OCI-LY3 (cell line): ENCODE results near the gene GUCY1A2.

Source experiments
- H2AFZ ChIP-seq: fragments of 200-600, 300-600 bp; shearing (Covaris generic); 2 replicates; pipeline ENCODE4 v1.6.0; 2014; ENCODE audit warnings: antibody characterized with exemption, low read depth, low read length
- H3K27ac ChIP-seq: fragments of 200-600, 300-600 bp; sonication (generic); 2 replicates; pipeline ENCODE4 v1.5.1; 2014; ENCODE audit warnings: mild to moderate bottlenecking, low read length, moderate library complexity, mixed read lengths
- H3K27me3 ChIP-seq: fragments of 200-600, 300-600 bp; sonication (generic); 2 replicates; pipeline ENCODE4 v1.6.1; 2014; ENCODE audit warnings: low read depth, low read length, mixed read lengths
- H3K36me3 ChIP-seq: fragments of 200-600, 300-600 bp; sonication (generic); replicated peaks from 2 replicates; pipeline ENCODE3; 2014; ENCODE audit warnings: low read depth, low read length, mixed read lengths
- H3K4me1 ChIP-seq: fragments of 300-600, 200-600 bp; sonication (generic); 2 replicates; pipeline ENCODE4 v1.6.1; 2014; ENCODE audit warnings: low read length, mixed read lengths
- H3K4me2 ChIP-seq: fragments of 200-600, 300-600 bp; sonication (generic); 2 replicates; pipeline ENCODE4 v1.6.1; 2014; ENCODE audit warnings: low read length, mixed read lengths
- H3K4me3 ChIP-seq: fragments of 300-600, 200-600 bp; sonication (generic); 2 replicates; pipeline ENCODE4 v1.5.1; 2014; ENCODE audit warnings: antibody characterized with exemption, mild to moderate bottlenecking, low read length, moderate library complexity
- H3K79me2 ChIP-seq: fragments of 300-600, 200-600 bp; shearing (Covaris generic); 2 replicates; pipeline ENCODE4 v1.6.1; 2014; ENCODE audit warnings: mild to moderate bottlenecking, low read length, mixed read lengths
- H3K9ac ChIP-seq: fragments of 300-600, 200-600 bp; shearing (Covaris generic); 2 replicates; pipeline ENCODE4 v1.6.0; 2014; ENCODE audit warnings: mild to moderate bottlenecking, low read length, moderate library complexity
- H3K9me3 ChIP-seq: fragments of 200-600, 300-600 bp; shearing (Covaris generic); 2 replicates; pipeline ENCODE4 v1.6.1; 2014; ENCODE audit warnings: low read length, mixed read lengths; ENCODE audit not compliant: insufficient read depth
- H4K20me1 ChIP-seq: fragments of 200-600, 300-600 bp; sonication (generic); 2 replicates; pipeline ENCODE4 v1.6.1; 2016; ENCODE audit warnings: low read length, mixed read lengths; ENCODE audit not compliant: insufficient read depth
- CTCF ChIP-seq: fragments of 200-600, 300-600 bp; sonication (generic); IDR thresholded peaks from 2 replicates; pipeline ENCODE4 v1.5.1; 2014; ENCODE audit warnings: antibody characterized with exemption, low read length, low read depth
- EZH2phosphoT487 ChIP-seq: fragments of 200-600 bp; shearing (Covaris generic); IDR thresholded peaks from 2 replicates; pipeline ENCODE4 v1.6.1; 2018; ENCODE audit warnings: antibody characterized with exemption, mixed run types, low read depth

Gene GUCY1A2

DNA sequence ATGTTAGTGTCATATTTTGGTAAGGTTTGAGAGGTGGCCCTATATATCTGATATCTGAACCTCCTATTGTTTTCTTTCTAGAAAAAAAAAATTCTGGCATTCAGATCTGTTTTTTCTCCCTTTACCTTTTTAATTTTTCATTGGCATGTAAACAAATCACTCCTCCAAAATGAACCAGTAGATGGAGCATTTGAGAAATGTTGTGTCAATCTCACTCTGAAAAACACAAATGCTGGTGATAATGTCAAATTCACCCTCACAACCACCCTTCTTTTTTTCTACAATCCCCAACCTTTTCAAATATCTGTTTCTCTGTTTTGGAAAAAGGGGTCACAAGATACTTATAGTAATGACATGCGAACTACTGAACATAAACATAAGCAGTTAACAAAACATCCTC, 9.1 kb downstream of the GUCY1A2 start:
- TF ChIP-seq EZH2phosphoT487 (no peak), CTCF (no peak)
- H3K27me3 ChIP-seq = no peaks in the 10 kb centered on the region

GRCh38 chr11:107006076-107006833, 12.0 kb downstream of the GUCY1A2 start:
- Histone ChIP-seq H4K20me1 (no peaks in the 10 kb centered on the region), H3K4me2 (no peak overlapping the region), H3K27me3 (no peaks in the 10 kb centered on the region), H2AFZ (no peak overlapping the region), H3K4me3 (no peak overlapping the region), H3K27ac (no peak overlapping the region), H3K4me1 (no peaks in the 10 kb centered on the region), H3K9me3 (no peaks in the 10 kb centered on the region), H3K36me3 (no peaks in the 10 kb centered on the region), H3K9ac (no peak overlapping the region), H3K79me2 (no peaks in the 10 kb centered on the region)
- TF ChIP-seq CTCF (no peak), EZH2phosphoT487 (no peak)

More for the DNA sequence above, 9.1 kb downstream of the GUCY1A2 start:
- no peak overlapping the region for H3K4me3 ChIP-seq
- no peak overlapping the region for H2AFZ ChIP-seq
- no peaks in the 10 kb centered on the region for H3K36me3 ChIP-seq
- no peak overlapping the region for H3K4me2 ChIP-seq
- H3K4me1 ChIP-seq = no peaks in the 10 kb centered on the region
- no peaks in the 10 kb centered on the region for H4K20me1 ChIP-seq
- no peaks in the 10 kb centered on the region for H3K79me2 ChIP-seq
- H3K9ac ChIP-seq = no peak overlapping the region
- no peaks in the 10 kb centered on the region for H3K9me3 ChIP-seq
- H3K27ac ChIP-seq = no peak overlapping the region

- Histone ChIP-seq H3K79me2 (no peaks in the 10 kb centered on the region), H4K20me1 (no peaks in the 10 kb centered on the region)
Measured at GRCh38 chr11:106999196-106999595, 19.1 kb downstream of the GUCY1A2 start.

GRCh38 chr11:106998916-106999188, 19.4 kb downstream of the GUCY1A2 start:
- Histone ChIP-seq H3K4me2 (no peak overlapping the region), H4K20me1 (no peaks in the 10 kb centered on the region), H3K9me3 (no peaks in the 10 kb centered on the region), H3K79me2 (no peaks in the 10 kb centered on the region), H3K27ac (no peak overlapping the region), H3K4me3 (no peak overlapping the region), H3K27me3 (no peaks in the 10 kb centered on the region), H2AFZ (no peak overlapping the region), H3K9ac (no peak overlapping the region), H3K4me1 (no peaks in the 10 kb centered on the region), H3K36me3 (no peaks in the 10 kb centered on the region)
- TF ChIP-seq CTCF (no peak), EZH2phosphoT487 (no peak)

More at GRCh38 chr11:106999196-106999595, 19.1 kb downstream of the GUCY1A2 start:
- Histone ChIP-seq H3K27me3 (no peaks in the 10 kb centered on the region), H3K4me1 (no peaks in the 10 kb centered on the region), H3K4me3 (no peak overlapping the region), H3K9ac (no peak overlapping the region), H3K36me3 (no peaks in the 10 kb centered on the region), H2AFZ (no peak overlapping the region), H3K4me2 (no peak overlapping the region), H3K9me3 (no peaks in the 10 kb centered on the region), H3K27ac (no peak overlapping the region)
- no peak for TF ChIP-seq CTCF
- TF ChIP-seq EZH2phosphoT487 = no peak
